Liver (tissue), 9 donors: Measurements from ENCODE around the gene ANKFY1. TPM values are rescaled to one million over a fixed set of nuclear protein-coding genes. Genes with fewer than 3 reads are reported as not detected.

Experiments used
- DNase-seq: peaks from one replicate; pipeline ENCODE4 v3.0.0-alpha.2; 2017; ENCODE audit warnings: low spot score
- H3K27ac ChIP-seq, 2 donors: one replicate each; pipeline ENCODE4 v1.7.0; 2013; ENCODE audit warnings: inconsistent platforms in 2 of 2, low read length in 2 of 2, control low read depth in 1 of 2, low read depth in 1 of 2, mild to moderate bottlenecking in 1 of 2
- H3K27me3 ChIP-seq, 4 donors: one replicate each; pipeline versions ENCODE4 v1.6.1 to v1.7.0; 2013; ENCODE audit warnings: low read length in 3 of 4, inconsistent platforms in 1 of 4, mild to moderate bottlenecking in 1 of 4, moderate library complexity in 1 of 4; ENCODE audit not compliant: control insufficient read depth in 4 of 4, insufficient read depth in 4 of 4
- H3K36me3 ChIP-seq, 4 donors: one replicate each; pipeline versions ENCODE4 v1.6.1 to v1.7.0; 2013; ENCODE audit warnings: low read length in 3 of 4, mild to moderate bottlenecking in 3 of 4, low read depth in 1 of 4, moderate library complexity in 1 of 4; ENCODE audit not compliant: control insufficient read depth in 4 of 4, insufficient read depth in 3 of 4
- H3K4me1 ChIP-seq, 4 donors: one replicate each; pipeline versions ENCODE4 v1.6.1 to v1.7.0; 2013; ENCODE audit warnings: low read length in 3 of 4, mild to moderate bottlenecking in 3 of 4, moderate library complexity in 1 of 4; ENCODE audit not compliant: control insufficient read depth in 4 of 4, insufficient read depth in 4 of 4
- H3K4me3 ChIP-seq, 3 donors: one replicate each; pipeline versions ENCODE4 v1.6.1 to v1.7.0; 2013; ENCODE audit warnings: low read length in 3 of 3, control low read depth in 1 of 3, low read depth in 1 of 3, mild to moderate bottlenecking in 1 of 3
- H3K9ac ChIP-seq, 2 donors: one replicate each; pipeline ENCODE4 v1.7.0; 2013; ENCODE audit warnings: low read length in 2 of 2, mild to moderate bottlenecking in 2 of 2, moderate library complexity in 2 of 2, control low read depth in 1 of 2, low read depth in 1 of 2
- H3K9me3 ChIP-seq, 4 donors: one replicate each; pipeline versions ENCODE4 v1.6.1 to v1.7.0; 2013; ENCODE audit warnings: low read length in 3 of 4; ENCODE audit not compliant: control insufficient read depth in 4 of 4
- EGR1 ChIP-seq, 2 donors: IDR thresholded peaks; 2 replicates each; pipeline ENCODE4 v1.6.1; 2016 to 2018; ENCODE audit warnings: antibody characterized with exemption in 2 of 2, low read depth in 2 of 2
- GABPA ChIP-seq, 2 donors: IDR thresholded peaks in 1 of 2; conservative IDR thresholded peaks in 1 of 2; 2 replicates each; pipeline ENCODE4 v1.6.1; 2016; ENCODE audit warnings: antibody characterized with exemption in 2 of 2, mild to moderate bottlenecking in 1 of 2, moderate library complexity in 1 of 2
- JUND ChIP-seq, 2 donors: IDR thresholded peaks; 2 replicates each; pipeline ENCODE4 v1.6.1; 2016; ENCODE audit warnings: antibody characterized with exemption in 2 of 2
- NR2F2 ChIP-seq: IDR thresholded peaks from 2 replicates; pipeline ENCODE4 v1.6.1; 2016; ENCODE audit warnings: antibody characterized with exemption
- RAD21 ChIP-seq, 2 donors: IDR thresholded peaks; 2 replicates each; pipeline ENCODE4 v1.6.1; 2016; ENCODE audit warnings: antibody characterized with exemption in 2 of 2, mild to moderate bottlenecking in 2 of 2
- RXRA ChIP-seq, 2 donors: IDR thresholded peaks; 2 replicates each; pipeline ENCODE4 v1.6.1; 2017 to 2018; ENCODE audit warnings: antibody characterized with exemption in 2 of 2, mild to moderate bottlenecking in 1 of 2
- YY1 ChIP-seq: IDR thresholded peaks from 2 replicates; pipeline ENCODE4 v1.6.1; 2016; ENCODE audit warnings: antibody characterized with exemption, mild to moderate bottlenecking
- WGBS: extraction: QIAGEN DNeasy Blood & Tissue Kit; methylation state at CpG from one replicate; pipeline ENCODE4 v1.1.7; 2013; 5-methylcytosine and 5-hydroxymethylcytosine counted together
- polyA plus RNA-seq, 2 donors: library from polyadenylated mRNA; stranded (reverse) in 1 of 2; unstranded in 1 of 2; fragments of 200-250 nt in 1 of 2; fragments of >200 nt in 1 of 2; fragmentation: Nextera tagmentation in 1 of 2; extraction: Ambion mirVana in 1 of 2; gene quantifications; one replicate each; pipeline versions ENCODE4 v1.2.1 to v1.2.3, GENCODE V29; 2013 to 2015
- total RNA-seq, 2 donors: library from RNA; depleted of rRNA; stranded (reverse); fragments of >200 nt; gene quantifications; one replicate each; pipeline ENCODE4 v1.2.3, GENCODE V29; 2014
- TF ChIP-seq, protein P1 (sequence below): fragments of 150-350 bp; IDR thresholded peaks from 2 replicates; pipeline ENCODE4 v1.5.1; 2017; ENCODE audit warnings: improper control_type of control experiment, low read depth, low read length; ENCODE audit not compliant: missing input control
- TF ChIP-seq, protein P2 (sequence below): IDR thresholded peaks from 2 replicates; pipeline ENCODE4 v1.6.1; 2016; ENCODE audit warnings: antibody characterized with exemption, mild to moderate bottlenecking
- TF ChIP-seq, protein P3 (sequence below): IDR thresholded peaks from 2 replicates; pipeline ENCODE4 v1.6.1; 2016; ENCODE audit warnings: antibody characterized with exemption
- TF ChIP-seq, protein P4 (sequence below): IDR thresholded peaks from 2 replicates; pipeline ENCODE4 v1.6.1; 2016; ENCODE audit warnings: antibody characterized with exemption
- TF ChIP-seq, protein P5 (sequence below): IDR thresholded peaks from 2 replicates; pipeline ENCODE4 v1.6.1; 2016; ENCODE audit warnings: antibody characterized with exemption
- donor health status: healthy.
- donor health status: healthy.
- donor health status: healthy.
- donor health status: healthy.
- donor health status: healthy.

The ANKFY1 gene
- total and polyA plus RNA-seq, 4 donors = 6.8 to 38.6 (median 21.9) TPM

DNA sequence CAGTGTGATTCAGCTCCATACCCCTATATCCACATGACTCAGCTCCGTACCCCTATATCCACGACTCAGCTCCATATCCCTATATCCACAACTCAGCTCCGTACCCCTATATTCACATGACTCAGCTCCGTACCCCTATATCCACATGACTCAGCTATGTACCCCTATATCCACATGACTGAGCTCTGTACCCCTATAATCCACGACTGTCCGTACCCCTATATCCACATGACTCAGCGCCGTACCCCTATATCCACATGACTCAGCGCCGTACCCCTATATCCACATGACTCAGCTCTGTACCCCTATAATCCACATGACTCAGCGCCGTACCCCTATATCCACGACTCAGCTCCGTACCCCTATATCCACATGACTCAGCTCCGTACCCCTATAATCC, 104.0 kb downstream of the ANKFY1 start:
- H3K36me3 ChIP-seq = peaks cover 0 to 54% (median 11%) of the 10 kb centered on the region in 4 donors
- no peaks in the 10 kb centered on the region for H3K9me3 ChIP-seq
- peaks cover 0 to 3% (median 0%) of the 10 kb centered on the region in 4 donors for H3K4me1 ChIP-seq
- H3K27ac ChIP-seq = no peak overlapping the region
- WGBS = 97% methylated on average over 15 of the region's 15 CpGs
- no peak for DNase-seq
- no peaks in the 10 kb centered on the region for H3K27me3 ChIP-seq
- no peak overlapping the region for H3K4me3 ChIP-seq
- TF ChIP-seq, protein P1, sequence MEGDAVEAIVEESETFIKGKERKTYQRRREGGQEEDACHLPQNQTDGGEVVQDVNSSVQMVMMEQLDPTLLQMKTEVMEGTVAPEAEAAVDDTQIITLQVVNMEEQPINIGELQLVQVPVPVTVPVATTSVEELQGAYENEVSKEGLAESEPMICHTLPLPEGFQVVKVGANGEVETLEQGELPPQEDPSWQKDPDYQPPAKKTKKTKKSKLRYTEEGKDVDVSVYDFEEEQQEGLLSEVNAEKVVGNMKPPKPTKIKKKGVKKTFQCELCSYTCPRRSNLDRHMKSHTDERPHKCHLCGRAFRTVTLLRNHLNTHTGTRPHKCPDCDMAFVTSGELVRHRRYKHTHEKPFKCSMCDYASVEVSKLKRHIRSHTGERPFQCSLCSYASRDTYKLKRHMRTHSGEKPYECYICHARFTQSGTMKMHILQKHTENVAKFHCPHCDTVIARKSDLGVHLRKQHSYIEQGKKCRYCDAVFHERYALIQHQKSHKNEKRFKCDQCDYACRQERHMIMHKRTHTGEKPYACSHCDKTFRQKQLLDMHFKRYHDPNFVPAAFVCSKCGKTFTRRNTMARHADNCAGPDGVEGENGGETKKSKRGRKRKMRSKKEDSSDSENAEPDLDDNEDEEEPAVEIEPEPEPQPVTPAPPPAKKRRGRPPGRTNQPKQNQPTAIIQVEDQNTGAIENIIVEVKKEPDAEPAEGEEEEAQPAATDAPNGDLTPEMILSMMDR = no peak
- TF ChIP-seq JUND (IDR thresholded peaks at IDR 0.05) = no peak
- no peak overlapping the region for H3K9ac ChIP-seq

DNA sequence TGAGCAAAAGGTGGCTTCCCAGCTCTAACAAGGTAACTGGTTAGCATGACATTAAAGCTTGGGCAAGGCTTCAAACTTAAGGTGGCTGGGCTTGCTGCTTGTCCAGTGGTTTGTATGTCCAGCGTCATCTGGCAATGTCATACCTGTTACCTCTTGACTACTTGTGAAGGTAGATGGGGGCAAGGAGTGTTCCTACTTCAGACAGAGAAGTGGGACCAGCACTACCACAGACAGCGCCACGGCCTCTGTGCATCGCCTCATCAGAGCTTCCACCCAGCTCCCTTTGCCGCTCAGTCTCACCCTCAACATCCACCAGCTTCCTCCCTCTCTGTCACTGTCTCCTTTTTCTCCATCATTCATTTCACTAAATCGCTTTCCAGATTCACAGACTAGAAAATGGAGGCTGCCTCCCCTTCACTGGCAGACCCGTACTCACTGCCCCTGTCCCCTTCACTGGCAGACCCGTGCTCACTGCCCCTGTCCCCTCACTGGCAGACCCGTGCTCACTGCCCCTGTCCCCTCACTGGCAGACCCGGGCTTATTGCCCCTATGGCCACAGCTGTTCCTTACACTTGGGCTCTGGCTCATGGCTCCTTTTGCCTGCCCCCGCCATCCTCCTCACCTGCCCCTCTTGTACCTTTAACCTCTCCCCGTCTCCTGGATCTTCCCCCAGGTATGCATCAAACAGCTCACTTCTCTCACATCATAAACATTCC, 106.0 kb downstream of the ANKFY1 start:
- WGBS = 96% methylated on average over 12 of the region's 12 CpGs
- no peak overlapping the region for H3K27ac ChIP-seq
- H3K4me3 ChIP-seq = no peak overlapping the region
- peaks cover 0 to 57% (median 15%) of the 10 kb centered on the region in 4 donors for H3K36me3 ChIP-seq
- DNase-seq = no peak
- no peak for TF ChIP-seq YY1
- TF ChIP-seq RAD21 (IDR thresholded peaks at IDR 0.05) = no peak
- TF ChIP-seq RXRA (IDR thresholded peaks at IDR 0.05) = no peak
- TF ChIP-seq, protein P2, sequence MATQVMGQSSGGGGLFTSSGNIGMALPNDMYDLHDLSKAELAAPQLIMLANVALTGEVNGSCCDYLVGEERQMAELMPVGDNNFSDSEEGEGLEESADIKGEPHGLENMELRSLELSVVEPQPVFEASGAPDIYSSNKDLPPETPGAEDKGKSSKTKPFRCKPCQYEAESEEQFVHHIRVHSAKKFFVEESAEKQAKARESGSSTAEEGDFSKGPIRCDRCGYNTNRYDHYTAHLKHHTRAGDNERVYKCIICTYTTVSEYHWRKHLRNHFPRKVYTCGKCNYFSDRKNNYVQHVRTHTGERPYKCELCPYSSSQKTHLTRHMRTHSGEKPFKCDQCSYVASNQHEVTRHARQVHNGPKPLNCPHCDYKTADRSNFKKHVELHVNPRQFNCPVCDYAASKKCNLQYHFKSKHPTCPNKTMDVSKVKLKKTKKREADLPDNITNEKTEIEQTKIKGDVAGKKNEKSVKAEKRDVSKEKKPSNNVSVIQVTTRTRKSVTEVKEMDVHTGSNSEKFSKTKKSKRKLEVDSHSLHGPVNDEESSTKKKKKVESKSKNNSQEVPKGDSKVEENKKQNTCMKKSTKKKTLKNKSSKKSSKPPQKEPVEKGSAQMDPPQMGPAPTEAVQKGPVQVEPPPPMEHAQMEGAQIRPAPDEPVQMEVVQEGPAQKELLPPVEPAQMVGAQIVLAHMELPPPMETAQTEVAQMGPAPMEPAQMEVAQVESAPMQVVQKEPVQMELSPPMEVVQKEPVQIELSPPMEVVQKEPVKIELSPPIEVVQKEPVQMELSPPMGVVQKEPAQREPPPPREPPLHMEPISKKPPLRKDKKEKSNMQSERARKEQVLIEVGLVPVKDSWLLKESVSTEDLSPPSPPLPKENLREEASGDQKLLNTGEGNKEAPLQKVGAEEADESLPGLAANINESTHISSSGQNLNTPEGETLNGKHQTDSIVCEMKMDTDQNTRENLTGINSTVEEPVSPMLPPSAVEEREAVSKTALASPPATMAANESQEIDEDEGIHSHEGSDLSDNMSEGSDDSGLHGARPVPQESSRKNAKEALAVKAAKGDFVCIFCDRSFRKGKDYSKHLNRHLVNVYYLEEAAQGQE = no peak
- TF ChIP-seq JUND (IDR thresholded peaks at IDR 0.05) = no peak
- TF ChIP-seq, protein P3, sequence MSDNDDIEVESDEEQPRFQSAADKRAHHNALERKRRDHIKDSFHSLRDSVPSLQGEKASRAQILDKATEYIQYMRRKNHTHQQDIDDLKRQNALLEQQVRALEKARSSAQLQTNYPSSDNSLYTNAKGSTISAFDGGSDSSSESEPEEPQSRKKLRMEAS = no peak
- TF ChIP-seq, protein P4, sequence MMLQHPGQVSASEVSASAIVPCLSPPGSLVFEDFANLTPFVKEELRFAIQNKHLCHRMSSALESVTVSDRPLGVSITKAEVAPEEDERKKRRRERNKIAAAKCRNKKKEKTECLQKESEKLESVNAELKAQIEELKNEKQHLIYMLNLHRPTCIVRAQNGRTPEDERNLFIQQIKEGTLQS = no peak
- TF ChIP-seq EGR1 (IDR thresholded peaks at IDR 0.05; ENCODE audit: low read depth in 2 of 2) = no peak
- no peak for TF ChIP-seq GABPA (IDR thresholded peaks at IDR 0.05 in 1 of 2, conservative IDR thresholded peaks at IDR 0.05 in 1 of 2)
- TF ChIP-seq, protein P5, sequence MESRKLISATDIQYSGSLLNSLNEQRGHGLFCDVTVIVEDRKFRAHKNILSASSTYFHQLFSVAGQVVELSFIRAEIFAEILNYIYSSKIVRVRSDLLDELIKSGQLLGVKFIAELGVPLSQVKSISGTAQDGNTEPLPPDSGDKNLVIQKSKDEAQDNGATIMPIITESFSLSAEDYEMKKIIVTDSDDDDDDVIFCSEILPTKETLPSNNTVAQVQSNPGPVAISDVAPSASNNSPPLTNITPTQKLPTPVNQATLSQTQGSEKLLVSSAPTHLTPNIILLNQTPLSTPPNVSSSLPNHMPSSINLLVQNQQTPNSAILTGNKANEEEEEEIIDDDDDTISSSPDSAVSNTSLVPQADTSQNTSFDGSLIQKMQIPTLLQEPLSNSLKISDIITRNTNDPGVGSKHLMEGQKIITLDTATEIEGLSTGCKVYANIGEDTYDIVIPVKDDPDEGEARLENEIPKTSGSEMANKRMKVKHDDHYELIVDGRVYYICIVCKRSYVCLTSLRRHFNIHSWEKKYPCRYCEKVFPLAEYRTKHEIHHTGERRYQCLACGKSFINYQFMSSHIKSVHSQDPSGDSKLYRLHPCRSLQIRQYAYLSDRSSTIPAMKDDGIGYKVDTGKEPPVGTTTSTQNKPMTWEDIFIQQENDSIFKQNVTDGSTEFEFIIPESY = no peak
- no peak for TF ChIP-seq NR2F2
- peaks cover 0 to 3% (median 0%) of the 10 kb centered on the region in 4 donors for H3K4me1 ChIP-seq
- no peak overlapping the region for H3K9ac ChIP-seq
- no peaks in the 10 kb centered on the region for H3K9me3 ChIP-seq
- H3K27me3 ChIP-seq = no peaks in the 10 kb centered on the region
